Measurements from ENCODE around the gene TIE1.

- TF ChIP-seq CTCF (IDR thresholded peaks at IDR 0.05): no peak
- TF ChIP-seq POLR2A (IDR thresholded peaks at IDR 0.05): no peak
Measured at GRCh38 chr1:43354936-43355335, 54.2 kb downstream of the TIE1 start.

Data from Peyer's patch (tissue), 4 donors.